Fibroblast of skin of back (primary cell): ENCODE data around the gene PDCD1.
"Not testable (repeated sequence)": the region's sequence is repeated elsewhere in the genome, so short reads cannot be mapped to it uniquely, and the experiment has no call there.

Experiments used
- DNase-seq: peaks from one replicate; pipeline ENCODE4 v3.0.0-alpha.2; 2013

PDCD1 gene

DNA sequence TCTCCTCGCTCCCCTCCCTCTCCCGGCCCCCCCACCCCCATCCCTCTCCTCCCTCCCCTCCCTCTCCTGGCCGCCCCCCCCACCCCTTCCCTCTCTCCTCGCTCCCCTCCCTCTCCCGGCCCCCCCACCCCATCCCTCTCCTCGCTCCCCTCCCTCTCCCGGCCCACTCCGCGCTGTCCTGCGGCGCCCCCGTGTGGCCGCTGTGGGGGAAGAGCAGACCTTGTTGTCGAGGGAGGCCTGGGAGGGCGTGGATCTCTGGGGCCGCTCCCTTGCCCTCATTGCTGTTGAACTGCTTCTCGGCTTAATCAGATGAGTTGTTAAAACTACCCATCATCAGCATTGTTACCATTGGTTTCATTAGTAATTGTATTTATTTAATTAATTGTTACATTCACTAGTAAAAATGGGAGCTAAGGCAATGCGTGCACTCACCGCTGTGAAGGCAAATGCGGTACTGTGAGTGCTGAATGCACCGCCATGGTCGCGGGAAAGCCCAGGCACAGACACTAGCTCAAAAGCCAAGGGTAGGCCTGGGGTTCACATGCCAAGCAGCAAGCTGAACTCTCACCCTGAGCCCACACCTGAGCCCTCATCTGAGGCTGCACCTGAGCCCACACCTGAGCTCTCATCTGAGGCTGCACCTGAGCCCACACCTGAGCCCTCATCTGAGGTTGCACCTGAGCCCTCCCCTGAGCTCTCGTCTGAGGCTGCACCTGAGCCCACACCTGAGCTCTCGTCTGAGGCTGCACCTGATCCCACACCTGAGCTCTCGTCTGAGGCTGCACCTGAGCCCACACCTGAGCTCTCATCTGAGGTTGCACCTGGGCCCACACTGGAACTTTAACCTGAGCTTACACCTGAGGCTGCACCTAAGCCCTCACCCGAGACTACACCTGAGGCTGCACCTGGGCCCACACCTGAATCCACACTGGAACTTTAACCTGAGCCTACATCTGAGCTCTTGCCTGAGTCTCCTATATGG is 19.6 kb upstream of the PDCD1 start:
- peak; percentile 71 for DNase-seq

DNA sequence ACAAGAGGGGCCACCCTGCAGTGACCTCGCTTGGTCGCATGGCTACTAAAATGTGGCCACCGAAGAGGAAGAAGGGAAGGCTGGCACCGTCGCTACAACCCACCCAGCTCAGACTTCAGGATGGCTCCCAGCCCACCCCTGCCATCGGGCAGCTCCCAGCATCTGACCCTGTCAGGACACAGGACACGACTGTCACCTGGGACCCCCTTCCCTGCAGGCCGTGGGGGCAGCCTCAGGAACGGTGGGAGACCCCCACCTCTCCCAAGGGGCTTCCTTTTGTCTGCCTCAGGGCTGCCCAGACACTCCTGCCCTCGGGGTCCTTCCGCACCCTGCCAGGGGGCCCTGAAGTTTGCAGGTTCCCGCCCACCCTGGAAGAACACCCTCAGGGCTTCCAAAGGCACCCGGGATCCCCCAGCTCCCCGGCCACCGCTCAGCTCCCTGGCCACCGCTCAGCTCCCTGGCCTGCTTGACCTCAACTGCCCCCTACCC is 18.5 kb upstream of the PDCD1 start:
- DNase-seq = no peak

DNA sequence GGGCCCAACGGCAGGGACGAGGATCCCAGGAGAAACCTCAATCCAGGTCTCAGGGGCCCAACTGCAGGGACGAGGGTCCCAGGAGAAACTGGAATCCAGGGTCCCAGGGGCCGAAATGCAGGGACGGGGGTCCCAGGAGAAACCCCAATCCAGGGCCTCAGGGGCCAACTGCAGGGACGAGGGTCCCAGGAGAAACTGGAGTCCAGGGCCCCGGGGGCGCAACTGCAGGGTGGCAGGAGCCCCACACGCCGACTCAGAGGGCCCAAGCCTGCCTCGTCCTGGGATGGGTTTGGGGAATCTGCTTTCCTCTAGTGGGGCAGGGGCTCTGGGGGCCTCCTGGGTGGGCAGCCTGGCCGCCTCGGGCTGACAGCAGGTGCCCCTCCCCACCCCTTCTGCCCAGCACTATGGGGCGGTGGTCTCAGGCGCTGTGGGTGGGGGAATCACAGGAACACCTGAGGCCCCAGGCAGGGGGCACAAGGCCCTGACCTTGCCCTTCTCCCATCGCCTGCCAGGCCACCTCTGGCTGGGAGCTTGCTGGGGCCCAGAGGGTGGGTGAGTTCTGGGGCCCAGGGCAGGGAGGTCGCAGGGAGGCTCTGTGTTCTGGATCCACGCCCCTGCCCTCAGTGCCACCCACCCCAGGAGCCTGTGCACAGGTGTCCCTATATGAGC is 18.0 kb upstream of the PDCD1 start:
- no peak for DNase-seq

DNA sequence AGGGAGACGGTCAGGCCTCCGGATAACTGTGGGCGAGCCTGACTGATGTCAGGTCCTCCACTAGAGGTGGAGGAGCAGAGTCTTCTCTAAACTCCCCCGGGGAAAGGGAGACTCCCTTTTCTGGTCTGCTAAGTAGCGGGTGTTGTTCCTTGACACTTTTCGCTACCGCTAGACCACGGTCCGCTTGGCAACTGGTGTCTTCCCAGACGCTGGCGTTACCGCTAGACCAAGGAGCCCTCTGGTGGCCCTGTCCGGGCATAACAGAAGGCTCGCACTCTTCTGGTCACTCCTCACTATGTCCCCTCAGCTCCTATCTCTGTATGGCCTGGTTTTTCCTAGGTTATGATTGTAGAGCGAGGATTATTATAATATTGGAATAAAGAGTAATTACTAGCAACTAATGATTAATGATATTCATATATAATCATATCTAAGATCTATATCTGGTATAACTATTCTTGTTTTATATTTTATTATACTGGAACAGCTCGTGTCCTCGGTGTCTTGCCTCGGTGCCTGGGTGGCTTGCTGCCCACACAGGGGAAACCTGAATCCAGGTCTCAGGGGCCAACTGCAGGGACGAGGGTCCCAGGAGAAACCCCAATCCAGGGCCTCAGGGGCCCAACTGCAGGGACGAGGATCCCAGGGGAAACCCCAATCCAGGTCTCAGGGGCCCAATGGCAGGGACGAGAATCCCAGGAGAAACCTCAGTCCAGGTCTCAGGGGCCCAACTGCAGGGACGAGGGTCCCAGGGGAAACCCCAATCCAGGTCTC is 17.2 kb upstream of the PDCD1 start:
- DNase-seq = not testable (repeated sequence)

DNA sequence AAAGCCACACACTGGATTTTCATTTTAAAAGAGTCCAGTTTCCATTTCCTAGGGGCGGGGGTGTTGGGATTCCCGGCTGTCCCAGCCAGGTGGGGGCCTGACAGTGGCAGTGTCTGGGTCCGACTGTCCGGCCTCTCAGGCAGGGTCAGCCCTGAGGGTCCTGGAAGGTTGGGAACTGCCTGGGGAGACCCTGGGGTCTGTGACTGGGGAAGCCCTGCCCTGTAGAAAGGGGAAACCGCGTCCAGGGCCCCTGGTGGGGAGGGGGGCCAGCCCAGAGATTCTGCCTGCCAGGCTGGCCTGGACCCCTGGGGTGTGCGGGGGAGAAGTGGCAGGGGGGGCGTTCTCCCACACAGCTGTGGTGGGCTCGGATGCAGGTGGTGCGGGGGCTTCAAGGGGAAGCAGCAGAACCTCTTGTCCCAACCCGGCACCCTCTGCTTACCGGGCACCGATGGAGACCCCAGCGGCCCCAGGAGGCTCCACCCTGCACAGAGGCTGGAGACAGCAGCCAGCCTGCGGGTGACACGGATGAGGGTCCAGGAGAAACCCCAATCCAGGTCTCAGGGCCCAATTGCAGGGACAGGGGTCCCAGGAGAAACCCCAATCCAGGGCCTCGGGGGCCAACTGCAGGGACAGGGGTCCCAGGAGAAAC is 15.7 kb upstream of the PDCD1 start:
- no peak for DNase-seq

DNA sequence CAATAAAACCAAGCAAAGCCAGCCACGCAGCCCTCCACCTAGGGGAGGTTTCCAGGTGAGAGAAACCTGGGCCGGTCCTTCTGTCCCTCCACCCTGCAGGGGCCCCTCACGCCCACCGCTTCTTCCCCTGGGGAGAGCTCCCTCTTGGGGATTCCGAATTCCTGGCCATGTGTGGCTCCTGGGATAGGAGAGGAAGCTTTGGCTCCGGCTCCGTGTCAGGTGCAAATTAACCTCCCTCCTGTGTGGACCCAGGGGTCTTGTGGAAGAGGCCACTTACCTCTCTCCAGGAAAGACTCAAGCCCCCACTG is 15.1 kb upstream of the PDCD1 start:
- no peak for DNase-seq

DNA sequence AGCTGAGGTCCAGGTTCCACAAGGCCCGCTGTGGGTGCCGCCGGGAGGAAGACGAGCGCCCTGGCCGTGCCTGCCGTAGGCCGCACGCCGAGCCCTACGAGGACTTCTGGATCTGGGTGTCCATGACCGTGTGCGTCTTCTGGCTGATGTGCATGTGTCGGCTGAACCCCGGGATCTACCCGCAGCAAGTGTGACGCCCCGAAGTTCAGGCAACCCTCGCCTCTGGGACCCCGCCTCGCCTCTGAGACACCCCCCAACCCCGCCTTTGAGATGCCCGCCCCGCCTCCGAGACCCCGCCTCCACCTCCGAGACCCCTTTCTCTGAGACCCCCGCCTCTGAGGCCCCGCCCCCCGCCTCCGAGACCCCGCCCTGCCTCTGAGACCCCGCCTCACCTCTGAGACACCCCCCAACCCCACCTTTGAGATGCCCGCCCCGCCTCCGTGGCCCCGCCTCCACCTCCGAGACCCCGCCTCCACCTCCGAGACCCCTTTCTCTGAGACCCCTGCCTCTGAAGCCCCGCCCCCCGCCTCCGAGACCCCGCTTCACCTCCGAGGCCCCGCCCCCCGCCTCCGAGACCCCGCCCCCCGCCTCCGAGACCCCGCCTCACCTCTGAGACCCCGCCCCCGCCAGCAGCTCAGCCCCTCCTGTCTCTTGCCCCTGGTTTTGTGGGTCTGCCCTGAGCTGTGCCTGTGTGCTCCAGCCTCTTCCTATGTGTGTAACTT is 14.5 kb upstream of the PDCD1 start:
- DNase-seq = no peak

DNA sequence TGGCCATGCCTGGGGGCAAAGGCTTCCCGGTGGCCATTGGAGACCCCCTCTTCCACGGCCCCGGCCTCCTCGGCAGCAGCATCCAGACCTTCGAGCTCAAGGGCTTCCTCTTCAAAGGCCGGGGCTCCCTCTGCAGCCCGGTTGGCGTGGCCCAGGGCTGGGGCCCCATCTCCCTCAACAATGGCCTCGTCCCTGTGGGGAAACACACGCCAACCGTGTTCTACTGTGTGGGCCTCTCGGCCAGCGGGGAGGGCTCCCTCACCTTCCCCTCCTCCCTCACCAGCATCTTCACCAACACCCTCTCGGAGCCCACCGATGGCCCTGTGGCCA is 13.6 kb upstream of the PDCD1 start:
- no peak for DNase-seq

DNA sequence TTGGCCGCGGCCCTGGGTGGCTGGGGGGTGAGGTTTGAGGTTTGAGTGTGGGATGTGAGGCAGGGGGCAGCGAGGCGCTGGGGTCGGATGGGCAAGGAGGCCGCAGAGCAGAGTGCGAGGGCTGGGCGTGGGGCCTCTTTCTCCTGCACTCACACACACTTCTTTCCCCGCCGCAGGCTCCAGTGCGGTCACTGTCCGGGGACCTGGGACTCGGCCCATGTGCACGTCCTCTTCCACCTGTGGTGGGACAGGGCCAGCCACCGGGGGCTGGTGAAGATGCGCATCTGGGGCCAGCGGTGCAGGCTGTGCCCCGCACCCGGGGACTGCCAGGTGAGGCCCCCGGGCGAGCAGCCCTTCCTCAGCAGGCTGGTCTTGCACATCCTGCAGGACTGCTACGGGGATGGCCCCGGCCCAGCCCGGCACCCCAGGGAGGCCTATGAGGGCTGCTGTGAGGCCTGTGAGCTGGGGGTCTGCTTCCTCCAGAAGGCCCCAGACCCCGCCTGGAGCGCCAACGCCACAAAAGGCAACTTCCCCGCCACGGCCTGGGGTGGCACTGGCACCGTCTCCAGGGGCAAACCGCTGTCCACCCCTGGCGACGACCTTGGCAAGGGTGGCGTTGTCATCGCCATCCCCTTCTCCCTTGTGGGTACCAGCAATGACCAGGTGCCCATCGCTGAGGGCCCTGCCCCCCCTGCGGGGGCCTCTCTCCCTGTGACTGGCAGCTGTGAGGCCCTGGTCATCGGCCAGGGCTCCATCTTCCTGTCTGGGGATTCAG is 13.0 kb upstream of the PDCD1 start:
- no peak for DNase-seq

DNA sequence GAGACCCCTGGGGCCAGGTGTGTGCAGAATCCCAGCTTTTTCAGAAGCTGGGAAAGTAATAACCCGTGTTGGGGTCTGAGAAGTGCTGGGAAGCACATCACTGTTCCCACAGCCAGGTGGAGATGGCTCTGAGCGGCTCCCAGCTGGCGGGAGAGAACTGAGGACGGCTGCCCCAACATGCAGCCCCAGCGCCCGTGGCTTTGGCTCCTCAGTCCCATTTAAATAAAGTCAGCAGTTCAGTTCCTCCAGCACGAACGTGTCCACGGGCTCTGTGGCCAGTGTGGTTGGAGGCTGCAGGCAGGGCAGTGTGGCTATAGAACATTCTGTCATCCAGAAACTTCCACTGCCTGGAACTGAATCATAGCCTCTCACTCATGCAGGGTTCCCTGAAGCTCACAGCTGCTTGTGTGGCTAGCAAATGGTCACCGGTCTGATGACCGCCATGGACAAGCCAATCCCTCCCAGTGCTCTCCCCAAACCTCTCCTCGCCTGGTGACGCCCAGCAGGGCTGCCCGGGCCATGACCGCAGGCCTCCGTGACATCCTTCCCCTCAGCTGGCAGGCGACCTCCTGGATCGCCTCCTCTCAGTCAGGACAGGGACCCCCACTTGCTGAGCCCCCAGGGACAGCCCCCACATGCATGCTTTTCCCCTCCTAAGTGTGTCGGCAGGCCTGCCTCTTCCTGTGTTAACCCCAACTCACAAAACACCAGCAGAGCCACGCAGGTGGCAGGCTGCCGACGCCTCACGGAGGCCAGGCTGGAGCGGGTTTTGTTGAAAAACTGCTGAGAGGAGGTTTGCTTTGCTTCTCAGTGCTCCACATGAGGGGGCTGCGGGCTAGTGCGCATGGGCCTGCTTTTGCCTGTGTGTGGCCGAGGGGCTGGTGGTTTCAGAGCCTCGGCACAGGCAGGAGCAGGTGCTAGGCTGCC is 12.2 kb upstream of the PDCD1 start:
- DNase-seq = no peak

DNA sequence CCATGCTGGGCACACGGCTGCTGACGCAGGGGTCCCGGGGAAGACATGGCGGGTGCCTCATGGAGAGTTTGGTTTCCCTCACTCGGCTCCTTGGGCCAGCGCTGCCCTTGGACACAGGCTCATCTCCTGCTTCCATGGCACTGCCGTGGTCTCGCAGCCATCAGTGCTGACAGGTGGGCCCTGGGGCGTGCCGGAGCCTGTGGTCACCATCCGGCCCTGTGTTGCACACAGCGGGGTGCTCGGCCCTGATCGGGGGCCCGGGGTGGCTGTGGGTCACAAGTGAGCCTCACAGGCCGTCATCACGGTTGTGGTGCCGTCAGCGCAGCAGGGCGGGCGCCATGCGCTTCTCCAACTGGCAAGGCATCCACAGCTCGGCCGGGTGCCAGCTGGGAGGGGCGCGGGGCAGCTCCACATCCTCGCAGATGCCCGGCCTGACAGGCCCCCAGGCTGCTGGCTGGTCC is 11.4 kb upstream of the PDCD1 start:
- DNase-seq = no peak

DNA sequence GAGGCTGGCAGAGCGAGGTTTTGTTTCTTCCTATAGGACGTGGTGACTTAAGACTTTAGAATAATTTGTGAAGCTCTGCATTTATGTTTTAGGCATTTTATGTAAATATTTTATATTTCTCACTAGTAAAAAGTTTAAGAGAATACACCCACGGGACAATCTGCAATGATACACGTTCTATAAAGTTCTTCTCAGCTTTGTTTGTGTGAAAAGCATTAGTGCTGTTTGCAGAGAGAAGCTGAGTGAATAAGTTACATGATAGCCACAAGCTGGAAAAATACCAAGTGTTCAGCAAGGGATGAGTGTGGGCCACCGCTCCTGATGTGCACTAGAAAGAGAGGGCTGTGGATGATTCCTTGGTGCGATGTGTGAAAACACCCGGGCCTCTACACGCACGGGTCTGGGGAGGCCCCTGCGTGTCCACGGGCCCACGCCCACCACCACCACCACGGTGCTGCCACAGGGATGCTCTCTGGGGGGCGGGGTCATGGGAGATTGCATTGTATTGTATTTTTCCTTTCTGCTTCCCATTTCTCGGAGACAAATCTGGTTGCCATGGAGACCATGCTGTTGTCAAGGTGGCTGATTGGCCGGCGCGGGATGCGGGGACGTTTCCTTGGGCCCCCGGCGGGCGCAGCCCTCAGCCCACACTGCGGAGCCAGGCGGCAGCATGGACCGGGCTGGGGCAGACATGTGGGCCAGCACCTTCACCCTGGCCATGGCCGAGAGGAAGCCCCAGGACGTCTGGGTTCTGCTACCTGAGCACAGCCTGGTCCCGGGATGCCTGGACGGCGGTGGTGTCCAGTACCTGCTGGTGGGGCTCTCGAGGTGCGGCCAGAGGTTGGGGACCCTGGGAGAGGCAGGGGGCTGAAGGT is 10.6 kb upstream of the PDCD1 start, which contains the start of gene RTP5:
RTP5 (plus strand) TSS at position 643 of the 875 bp plus-strand sequence; CDS start at position 671, 28 bp downstream.
- no peak for DNase-seq

DNA sequence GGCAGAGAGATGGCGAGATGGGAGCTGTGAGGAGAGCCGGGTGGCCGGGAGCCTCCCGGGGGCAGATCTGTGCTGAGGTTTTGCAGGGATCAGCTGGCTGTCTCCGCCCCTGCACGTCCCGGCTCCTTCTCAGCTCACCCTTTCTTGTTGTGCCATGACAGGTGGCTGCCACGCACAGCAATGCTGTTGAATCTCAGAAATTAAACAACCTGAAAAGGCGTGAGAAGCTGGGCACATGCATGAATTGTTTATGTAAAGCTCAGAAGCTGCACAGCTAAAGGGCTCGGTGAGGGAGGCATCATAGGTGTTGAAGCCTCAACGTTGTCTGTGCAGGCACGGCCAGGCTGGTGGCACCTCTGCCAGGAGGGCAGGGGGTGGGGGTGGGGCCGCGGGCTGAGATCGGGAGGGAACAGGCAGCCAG is 10.0 kb upstream of the PDCD1 start:
- DNase-seq = no peak

DNA sequence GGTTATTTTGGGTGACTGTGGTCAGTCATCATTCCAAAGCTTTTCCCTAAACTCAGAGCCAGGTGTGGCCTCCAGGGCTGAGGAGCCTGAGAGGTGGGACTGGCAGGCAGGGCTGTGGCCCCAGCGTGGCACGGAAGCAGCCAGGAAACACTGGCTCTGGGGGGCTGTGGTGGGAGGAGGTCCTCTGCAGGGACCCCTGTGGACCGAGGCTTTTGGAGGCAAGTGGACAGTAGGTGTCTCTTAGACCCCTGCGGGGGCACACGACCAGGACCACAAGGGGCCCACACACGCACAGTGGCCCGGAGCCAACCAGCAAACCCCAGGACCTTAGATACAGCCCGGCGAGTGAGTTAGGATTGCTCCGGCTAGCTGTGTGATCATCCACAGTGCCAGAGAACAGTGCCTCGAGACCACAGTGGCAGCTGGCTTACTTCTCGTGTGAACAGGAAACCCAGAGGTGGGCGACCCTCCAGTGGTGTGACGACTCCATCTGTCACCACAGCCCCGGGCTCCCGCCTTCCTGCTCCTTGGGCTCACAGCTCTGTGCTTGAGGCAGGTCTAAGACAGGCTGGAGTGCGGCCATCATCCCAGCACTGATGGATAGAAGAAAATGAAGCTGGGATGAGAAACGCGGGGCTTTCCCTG is 9.2 kb upstream of the PDCD1 start:
- no peak for DNase-seq

DNA sequence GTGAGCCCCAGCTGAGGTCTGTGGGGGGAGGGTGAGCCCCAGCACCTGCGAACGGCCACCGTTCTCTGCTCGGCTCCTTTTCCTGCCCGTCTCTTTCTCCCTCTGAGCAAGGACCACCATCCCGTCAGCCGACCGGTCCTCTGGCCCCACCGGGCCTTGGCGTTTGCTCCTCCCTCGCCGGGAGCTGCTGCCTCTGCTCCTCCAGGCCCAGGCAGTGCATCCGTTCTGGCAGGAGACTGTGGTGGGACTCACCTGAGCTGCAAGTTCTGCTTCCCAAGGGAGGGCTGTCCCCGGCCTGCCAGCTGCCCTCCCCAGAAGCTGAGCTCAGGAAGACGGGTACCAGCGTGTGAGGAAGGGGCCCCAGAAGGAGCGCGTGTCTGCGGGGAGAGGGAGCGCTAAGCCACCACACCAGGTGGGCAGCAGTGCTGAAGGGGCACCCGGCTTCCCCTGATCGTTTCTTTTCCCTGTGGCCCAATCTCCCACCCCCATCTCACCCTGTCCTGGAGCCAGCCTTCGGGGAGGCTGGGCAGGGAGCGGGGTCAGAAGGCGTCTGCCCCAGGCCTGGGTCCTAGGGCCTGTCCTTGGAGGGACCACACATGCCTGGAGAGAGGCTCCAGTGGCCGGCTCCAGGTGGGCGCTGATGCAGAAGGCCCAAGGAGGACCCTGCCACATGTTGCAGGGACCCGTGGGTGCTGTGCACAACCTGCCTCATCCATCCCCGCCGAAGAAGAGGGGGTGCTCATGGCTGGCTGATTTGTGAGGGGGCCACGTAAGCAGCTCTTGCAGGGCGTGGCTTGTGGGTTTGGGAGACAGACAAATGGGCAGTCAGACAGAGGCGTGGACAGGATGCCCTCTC is 8.3 kb upstream of the PDCD1 start:
- DNase-seq = no peak

DNA sequence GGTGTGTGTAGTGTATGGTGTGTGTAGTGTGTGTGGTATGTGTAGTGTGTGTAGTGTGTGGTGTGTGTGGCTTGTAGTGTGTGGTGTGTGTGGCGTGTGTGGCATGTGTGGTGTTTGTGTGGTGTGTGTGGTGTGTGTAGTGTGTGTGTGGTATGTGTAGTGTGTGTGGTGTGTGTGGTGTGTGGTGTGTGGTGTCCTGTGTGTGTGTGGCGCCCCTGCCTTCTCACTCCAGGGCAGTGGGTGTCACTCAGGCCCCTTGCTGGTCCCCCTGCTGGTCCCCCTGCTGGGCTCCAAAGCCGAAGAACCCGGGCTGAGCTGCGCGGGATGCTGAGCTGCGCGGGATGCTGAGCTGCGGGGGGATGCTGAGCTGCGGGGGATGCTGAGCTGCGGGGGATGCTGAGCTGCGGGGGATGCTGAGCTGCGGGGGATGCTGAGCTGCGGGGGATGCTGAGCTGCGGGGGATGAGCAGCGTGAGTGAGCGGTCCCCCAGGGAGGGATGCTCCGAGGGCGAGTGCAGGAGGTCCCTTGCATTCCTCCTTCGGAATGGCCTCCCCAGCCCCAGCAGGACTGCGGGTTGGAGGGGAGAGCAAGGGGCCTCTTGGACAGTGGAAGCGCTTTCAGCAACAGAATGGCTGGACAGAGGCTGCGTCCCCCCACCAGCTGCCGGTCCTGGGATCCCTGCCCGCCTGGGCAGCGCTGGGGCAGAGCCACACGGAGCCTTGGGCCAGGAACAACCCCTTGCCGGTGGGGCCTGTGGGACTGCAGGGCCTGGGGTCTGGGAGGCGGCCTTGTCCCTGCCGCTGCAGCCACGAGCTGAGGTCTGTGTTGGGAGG is 7.5 kb upstream of the PDCD1 start:
- peak; percentile 15 for DNase-seq
